ENCODE results near the gene KLF13. TPM values are rescaled to one million over a fixed set of nuclear protein-coding genes. Genes with fewer than 3 reads are reported as not detected.

The KLF13 gene
- total RNA-seq, 1 donor from 2014 or later = 52.9 TPM

- DNase-seq (ENCODE audit: extremely low read depth, low read depth, low spot score) = no peak
These were observed 50.4 kb downstream of the KLF13 start for GRCh38 chr15:31377030-31377429.

GRCh38 chr15:31378363-31378903 lies 51.8 kb downstream of the KLF13 start:
- no peak for DNase-seq (ENCODE audit: extremely low read depth, low read depth, low spot score)

GRCh38 chr15:31379042-31379441 lies 52.4 kb downstream of the KLF13 start:
- no peak for DNase-seq (ENCODE audit: extremely low read depth, low read depth, low spot score)

GRCh38 chr15:31379577-31379976 lies 52.9 kb downstream of the KLF13 start:
- no peak for DNase-seq (ENCODE audit: extremely low read depth, low read depth, low spot score)

GRCh38 chr15:31381801-31382712 lies 55.4 kb downstream of the KLF13 start:
- DNase-seq (ENCODE audit: extremely low read depth, low read depth, low spot score) = no peak

- no peak for DNase-seq (ENCODE audit: extremely low read depth, low read depth, low spot score)
These were observed 56.0 kb downstream of the KLF13 start for GRCh38 chr15:31382713-31383045.

- DNase-seq (ENCODE audit: extremely low read depth, low read depth, low spot score) = no peak
These were observed 56.5 kb downstream of the KLF13 start for GRCh38 chr15:31383139-31383538.

- DNase-seq (ENCODE audit: extremely low read depth, low read depth, low spot score) = no peak
These were observed 57.9 kb downstream of the KLF13 start for GRCh38 chr15:31384568-31384967.

GRCh38 chr15:31385736-31386135 lies 59.1 kb downstream of the KLF13 start:
- no peak for DNase-seq (ENCODE audit: extremely low read depth, low read depth, low spot score)

- DNase-seq (ENCODE audit: extremely low read depth, low read depth, low spot score) = no peak
These were observed 60.5 kb downstream of the KLF13 start for GRCh38 chr15:31387092-31387478.

- DNase-seq (ENCODE audit: extremely low read depth, low read depth, low spot score) = no peak
These were observed 61.0 kb downstream of the KLF13 start for GRCh38 chr15:31387479-31388118.

GRCh38 chr15:31389576-31389975 lies 62.9 kb downstream of the KLF13 start:
- no peak for DNase-seq (ENCODE audit: extremely low read depth, low read depth, low spot score)

GRCh38 chr15:31390029-31390428 lies 63.4 kb downstream of the KLF13 start:
- DNase-seq (ENCODE audit: extremely low read depth, low read depth, low spot score) = no peak

GRCh38 chr15:31390777-31391486 lies 64.3 kb downstream of the KLF13 start:
- DNase-seq (ENCODE audit: extremely low read depth, low read depth, low spot score) = no peak

- no peak for DNase-seq (ENCODE audit: extremely low read depth, low read depth, low spot score)
These were observed 65.3 kb downstream of the KLF13 start for GRCh38 chr15:31391687-31392671.

GRCh38 chr15:31392761-31393401 lies 66.2 kb downstream of the KLF13 start:
- no peak for DNase-seq (ENCODE audit: extremely low read depth, low read depth, low spot score)

GRCh38 chr15:31393444-31394091 lies 66.9 kb downstream of the KLF13 start:
- no peak for DNase-seq (ENCODE audit: extremely low read depth, low read depth, low spot score)

- no peak for DNase-seq (ENCODE audit: extremely low read depth, low read depth, low spot score)
These were observed 70.4 kb downstream of the KLF13 start for GRCh38 chr15:31396881-31397560.

Measured in glomerular endothelial cell (primary cell).